PC-3 (cell line): ENCODE data around the gene CDC42BPB. TPM values are rescaled to one million over a fixed set of nuclear protein-coding genes. Genes with fewer than 3 reads are reported as not detected.

Experiments
- total RNA-seq: library from RNA; depleted of rRNA; stranded (reverse); fragments of >200 nt; gene quantifications from 2 replicates; pipeline ENCODE4 v1.2.3, GENCODE V29; 2014; rRNA removed

The CDC42BPB gene
- total RNA-seq, 1 experiment from 2014 or later, result 73.0 TPM

Other genes starting within 250 kb of the CDC42BPB start
- 0.17 TPM in 1 of 2 replicates, not detected in the other for gene AMN, start 134.9 kb downstream of the CDC42BPB start, total RNA-seq
- not detected in 2 replicates for gene LBHD2, start 26.7 kb upstream of the CDC42BPB start, total RNA-seq
- 1.4 and 2.0 TPM in 2 replicates for gene EXOC3L4, start 37.2 kb upstream of the CDC42BPB start, total RNA-seq
- 80.7 and 87.3 TPM in 2 replicates for gene TNFAIP2, start 65.9 kb upstream of the CDC42BPB start, total RNA-seq